ENCODE results near the gene GRHPR. TPM values are rescaled to one million over a fixed set of nuclear protein-coding genes. Genes with fewer than 3 reads are reported as not detected.
"Not testable (repeated sequence)": the region's sequence is repeated elsewhere in the genome, so short reads cannot be mapped to it uniquely, and the experiment has no call there.

The GRHPR gene
- total and polyA plus RNA-seq, 7 donors: 72.2 to 138 (median 100) TPM

- no peak for DNase-seq
- Histone ChIP-seq H3K36me3 (ENCODE audit: insufficient read depth in 1 of 2, low read depth in 1 of 2) (no peaks in the 10 kb centered on the region), H3K4me1 (peaks cover 5% of the 10 kb centered on the region), H3K4me3 (no peak overlapping the region), H3K27me3 (ENCODE audit: insufficient read depth in 3 of 3, low read length in 2 of 3) (no peaks in the 10 kb centered on the region), H3K27ac (no peak overlapping the region), H3K9me3 (no peaks in the 10 kb centered on the region)
- 94 to 99% (median 96%) methylated on average over 4 to 6 of the region's 6 CpGs for WGBS, 3 donors
- no peak for TF ChIP-seq CTCF (IDR thresholded peaks at IDR 0.05)
- no peak for ATAC-seq
- intact Hi-C loops (cut with DNase I): loop anchor here (5.0 to 10.0 kb wide), 2 partner anchors 46 to 316 kb away; partner anchors contain the start of genes EXOSC3 (in 1 of the 2) and GRHPR (in 1 of the 2)
Observed at GRCh38 chr9:37468620-37469019, 46.1 kb downstream of the GRHPR start.

- H3K27me3 ChIP-seq (ENCODE audit: insufficient read depth in 3 of 3, low read length in 2 of 3): no peaks in the 10 kb centered on the region
- peak overlapping the region; percentile 47 for H3K4me3 ChIP-seq
- WGBS, 3 donors: 26 to 38% (median 31%) methylated on average over 7 of the region's 7 CpGs
- peak in 2 of 4 donors; percentile 40 to 57 for ATAC-seq
- intact Hi-C loops (cut with DNase I): no loop called here
- H3K36me3 ChIP-seq (ENCODE audit: insufficient read depth in 1 of 2, low read depth in 1 of 2): no peaks in the 10 kb centered on the region
- DNase-seq: no peak
- H3K9me3 ChIP-seq: peaks cover 4% of the 10 kb centered on the region
- no peaks in the 10 kb centered on the region for H3K4me1 ChIP-seq
- H3K27ac ChIP-seq: peak overlapping the region; percentile 48
- no peak for TF ChIP-seq CTCF (IDR thresholded peaks at IDR 0.05)
Observed at GRCh38 chr9:37471942-37472684, 49.6 kb downstream of the GRHPR start.

- ATAC-seq; H3K4me3 ChIP-seq; H3K9me3 ChIP-seq; H3K27me3 ChIP-seq (ENCODE audit: insufficient read depth in 3 of 3, low read length in 2 of 3); H3K4me1 ChIP-seq; DNase-seq; H3K27ac ChIP-seq; intact Hi-C loops (cut with DNase I); H3K36me3 ChIP-seq (ENCODE audit: insufficient read depth in 1 of 2, low read depth in 1 of 2): not testable (repeated sequence)
- 66 to 80% (median 67%) methylated on average over 6 of the region's 6 CpGs for WGBS, 3 donors
Observed at GRCh38 chr9:37473982-37474381, 51.5 kb downstream of the GRHPR start.

- ATAC-seq (no peak), DNase-seq (no peak)
- H3K36me3 ChIP-seq (ENCODE audit: insufficient read depth in 1 of 2, low read depth in 1 of 2): no peaks in the 10 kb centered on the region
- intact Hi-C loops (cut with DNase I): no loop called here
- H3K27ac ChIP-seq: no peak overlapping the region
- H3K4me3 ChIP-seq: no peak overlapping the region
- WGBS, 3 donors: 81 to 100% (median 95%) methylated on average over 3 of the region's 3 CpGs
- H3K27me3 ChIP-seq (ENCODE audit: insufficient read depth in 3 of 3, low read length in 2 of 3): peaks cover 0 to 3% (median 0%) of the 10 kb centered on the region in 3 donors
- peaks cover 4% of the 10 kb centered on the region for H3K9me3 ChIP-seq
- H3K4me1 ChIP-seq: no peaks in the 10 kb centered on the region
- no peak for TF ChIP-seq CTCF (IDR thresholded peaks at IDR 0.05)
Observed at GRCh38 chr9:37474438-37474837, 51.9 kb downstream of the GRHPR start.

- no peaks in the 10 kb centered on the region for H3K4me1 ChIP-seq
- H3K9me3 ChIP-seq: peaks cover 4% of the 10 kb centered on the region
- intact Hi-C loops (cut with DNase I): loop anchor here in 1 of 2 donors (5.0 kb wide), 1 partner anchor 270 kb away; no protein-coding TSS in a partner anchor
- no peak for TF ChIP-seq CTCF (IDR thresholded peaks at IDR 0.05)
- H3K4me3 ChIP-seq: no peak overlapping the region
- no peaks in the 10 kb centered on the region for H3K36me3 ChIP-seq (ENCODE audit: insufficient read depth in 1 of 2, low read depth in 1 of 2)
- H3K27me3 ChIP-seq (ENCODE audit: insufficient read depth in 3 of 3, low read length in 2 of 3): peaks cover 0 to 3% (median 0%) of the 10 kb centered on the region in 3 donors
- WGBS, 3 donors: 75 to 79% (median 76%) methylated on average over 11 of the region's 11 CpGs
- DNase-seq (no peak), ATAC-seq (no peak)
- no peak overlapping the region for H3K27ac ChIP-seq
Observed at GRCh38 chr9:37476930-37477329, 54.4 kb downstream of the GRHPR start.

GRCh38 chr9:37477443-37477842 lies 54.9 kb downstream of the GRHPR start:
- not testable (repeated sequence) for H3K9me3 ChIP-seq; H3K27me3 ChIP-seq (ENCODE audit: insufficient read depth in 3 of 3, low read length in 2 of 3); H3K4me1 ChIP-seq; H3K36me3 ChIP-seq (ENCODE audit: insufficient read depth in 1 of 2, low read depth in 1 of 2); H3K27ac ChIP-seq; ATAC-seq; DNase-seq; H3K4me3 ChIP-seq
- WGBS, 3 donors: 89 to 92% (median 89%) methylated on average over 4 of the region's 4 CpGs
- intact Hi-C loops (cut with DNase I): loop anchor here in 1 of 2 donors (5.0 kb wide), 1 partner anchor 270 kb away; no protein-coding TSS in a partner anchor

GRCh38 chr9:37477987-37478619 lies 55.6 kb downstream of the GRHPR start:
- not testable (repeated sequence) for ATAC-seq; H3K36me3 ChIP-seq (ENCODE audit: insufficient read depth in 1 of 2, low read depth in 1 of 2); H3K4me1 ChIP-seq; H3K9me3 ChIP-seq; H3K27ac ChIP-seq; H3K4me3 ChIP-seq; DNase-seq; H3K27me3 ChIP-seq (ENCODE audit: insufficient read depth in 3 of 3, low read length in 2 of 3)
- intact Hi-C loops (cut with DNase I): loop anchor here in 1 of 2 donors (5.0 kb wide), 1 partner anchor 269 kb away; no protein-coding TSS in a partner anchor
- 65 to 68% (median 67%) methylated on average over 5 of the region's 5 CpGs for WGBS, 3 donors

Measured in psoas muscle (tissue), 8 donors.